PFSK-1 (cell line): ENCODE results near the gene HIVEP1.

Experiments used
- REST ChIP-seq, 2 experiments: IDR thresholded peaks; 2 replicates each; pipeline versions ENCODE4 v1.6.1 to v1.8.0; 2011 to 2012; ENCODE audit warnings: low read depth in 2 of 2, low read length in 2 of 2, control low read depth in 1 of 2, inconsistent platforms in 1 of 2, mild to moderate bottlenecking in 1 of 2, moderate library complexity in 1 of 2; ENCODE audit not compliant: insufficient read depth in 1 of 2
- SIN3A ChIP-seq: IDR thresholded peaks from 2 replicates; pipeline ENCODE4 v1.6.1; 2012; ENCODE audit warnings: mild to moderate bottlenecking, low read length, moderate library complexity, borderline replicate concordance; ENCODE audit not compliant: insufficient read depth
- TAF1 ChIP-seq: IDR thresholded peaks from 2 replicates; pipeline ENCODE4 v1.6.1; 2012; ENCODE audit warnings: low read length, control low read depth, borderline replicate concordance; ENCODE audit not compliant: insufficient read depth

DNA sequence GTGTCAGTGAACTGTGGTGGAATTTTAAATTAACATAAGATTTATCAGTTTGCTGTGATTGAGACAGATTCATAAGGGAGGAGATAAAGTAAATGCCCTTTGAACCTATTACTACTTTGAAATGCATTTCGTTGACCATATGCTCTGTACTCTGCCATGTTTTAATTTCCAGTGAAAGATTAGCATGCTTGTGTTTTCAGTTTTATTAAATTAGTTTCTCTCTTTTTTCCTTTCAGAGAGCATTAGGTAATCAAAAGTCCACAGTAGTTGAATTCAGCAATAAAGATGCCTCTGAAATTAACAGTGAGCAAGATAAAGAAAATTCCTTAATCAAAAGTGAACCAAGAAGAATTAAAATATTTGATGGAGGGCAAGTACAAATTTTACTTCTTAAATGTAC is 117.4 kb downstream of the HIVEP1 start:
- TF ChIP-seq SIN3A (no peak), TAF1 (no peak), REST (IDR thresholded peaks at IDR 0.05; ENCODE audit: insufficient read depth in 1 of 2, low read depth in 2 of 2, low read length in 2 of 2) (no peak)
